ENCODE results near the gene ZMYM4.

DNA sequence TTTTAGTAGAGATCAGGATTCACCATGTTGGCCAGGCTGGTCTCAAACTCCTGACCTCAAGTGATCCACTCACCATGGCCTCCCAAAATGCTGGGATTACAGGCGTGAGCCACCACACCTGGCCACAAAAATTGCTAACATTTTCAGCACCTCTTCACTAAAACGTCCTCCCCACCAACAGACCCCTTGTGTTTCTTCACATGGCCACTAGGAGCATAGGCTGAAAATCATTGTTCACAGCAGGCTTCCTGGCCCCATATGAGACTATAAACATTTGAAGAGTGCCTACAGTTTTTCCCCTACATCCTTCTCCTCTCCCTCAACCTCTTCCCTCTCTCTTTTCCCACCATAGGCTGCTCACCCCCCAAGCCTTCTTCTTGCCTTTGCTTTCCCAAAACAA is 47.5 kb upstream of the ZMYM4 start:
- TF ChIP-seq, protein P1, sequence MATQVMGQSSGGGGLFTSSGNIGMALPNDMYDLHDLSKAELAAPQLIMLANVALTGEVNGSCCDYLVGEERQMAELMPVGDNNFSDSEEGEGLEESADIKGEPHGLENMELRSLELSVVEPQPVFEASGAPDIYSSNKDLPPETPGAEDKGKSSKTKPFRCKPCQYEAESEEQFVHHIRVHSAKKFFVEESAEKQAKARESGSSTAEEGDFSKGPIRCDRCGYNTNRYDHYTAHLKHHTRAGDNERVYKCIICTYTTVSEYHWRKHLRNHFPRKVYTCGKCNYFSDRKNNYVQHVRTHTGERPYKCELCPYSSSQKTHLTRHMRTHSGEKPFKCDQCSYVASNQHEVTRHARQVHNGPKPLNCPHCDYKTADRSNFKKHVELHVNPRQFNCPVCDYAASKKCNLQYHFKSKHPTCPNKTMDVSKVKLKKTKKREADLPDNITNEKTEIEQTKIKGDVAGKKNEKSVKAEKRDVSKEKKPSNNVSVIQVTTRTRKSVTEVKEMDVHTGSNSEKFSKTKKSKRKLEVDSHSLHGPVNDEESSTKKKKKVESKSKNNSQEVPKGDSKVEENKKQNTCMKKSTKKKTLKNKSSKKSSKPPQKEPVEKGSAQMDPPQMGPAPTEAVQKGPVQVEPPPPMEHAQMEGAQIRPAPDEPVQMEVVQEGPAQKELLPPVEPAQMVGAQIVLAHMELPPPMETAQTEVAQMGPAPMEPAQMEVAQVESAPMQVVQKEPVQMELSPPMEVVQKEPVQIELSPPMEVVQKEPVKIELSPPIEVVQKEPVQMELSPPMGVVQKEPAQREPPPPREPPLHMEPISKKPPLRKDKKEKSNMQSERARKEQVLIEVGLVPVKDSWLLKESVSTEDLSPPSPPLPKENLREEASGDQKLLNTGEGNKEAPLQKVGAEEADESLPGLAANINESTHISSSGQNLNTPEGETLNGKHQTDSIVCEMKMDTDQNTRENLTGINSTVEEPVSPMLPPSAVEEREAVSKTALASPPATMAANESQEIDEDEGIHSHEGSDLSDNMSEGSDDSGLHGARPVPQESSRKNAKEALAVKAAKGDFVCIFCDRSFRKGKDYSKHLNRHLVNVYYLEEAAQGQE (IDR thresholded peaks at IDR 0.05; ENCODE audit: low read depth): no peak
- TF ChIP-seq TCF12 (IDR thresholded peaks at IDR 0.05; ENCODE audit: low read depth): no peak

Measured in Ishikawa (cell line).